Left renal pelvis (tissue), 4 donors: ENCODE results near the gene ADNP2. TPM values are rescaled to one million over a fixed set of nuclear protein-coding genes. Genes with fewer than 3 reads are reported as not detected.
"Not testable (repeated sequence)": the region's sequence is repeated elsewhere in the genome, so short reads cannot be mapped to it uniquely, and the experiment has no call there.

ENCODE experiments used
- DNase-seq, 4 donors: peaks; one replicate each; pipeline ENCODE4 v3.0.0-alpha.2; 2013; ENCODE audit warnings: low read depth in 4 of 4, low spot score in 3 of 4
- polyA plus RNA-seq, 4 donors: library from polyadenylated mRNA; unstranded; fragments of 120-200 nt; gene quantifications; one replicate each; pipeline ENCODE4 v1.2.1, GENCODE V29; 2013; ENCODE audit not compliant: insufficient read length in 4 of 4

ADNP2 gene
- polyA plus RNA-seq, 4 donors: 18.5 to 27.8 (median 23.9) TPM

DNA sequence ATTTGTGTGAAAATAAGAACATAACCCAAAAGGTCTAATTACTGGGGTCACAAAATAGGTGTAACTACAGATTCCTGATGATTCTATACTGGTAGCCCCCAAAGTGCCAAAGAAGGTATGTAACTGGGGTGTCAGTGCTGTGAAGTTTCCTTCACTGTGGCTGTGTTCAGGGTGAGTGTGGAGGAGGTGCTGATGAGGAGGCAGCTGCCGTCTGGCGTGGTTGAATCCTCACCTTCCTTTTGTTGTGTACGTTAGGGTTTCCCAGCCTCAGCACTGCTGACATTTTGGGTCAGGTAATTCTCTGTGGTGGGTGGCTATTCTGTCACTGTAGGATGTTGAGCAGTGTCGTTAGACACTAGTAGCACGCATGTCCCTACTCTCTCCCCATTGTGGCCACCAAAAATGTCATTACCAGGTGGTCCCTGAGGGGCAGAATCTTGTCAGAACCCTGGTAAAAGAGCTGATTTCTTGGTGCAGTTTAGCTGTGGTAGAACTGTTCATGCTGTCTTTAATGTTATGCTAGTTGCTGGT, 31.5 kb downstream of the ADNP2 start:
- no peak for DNase-seq

DNA sequence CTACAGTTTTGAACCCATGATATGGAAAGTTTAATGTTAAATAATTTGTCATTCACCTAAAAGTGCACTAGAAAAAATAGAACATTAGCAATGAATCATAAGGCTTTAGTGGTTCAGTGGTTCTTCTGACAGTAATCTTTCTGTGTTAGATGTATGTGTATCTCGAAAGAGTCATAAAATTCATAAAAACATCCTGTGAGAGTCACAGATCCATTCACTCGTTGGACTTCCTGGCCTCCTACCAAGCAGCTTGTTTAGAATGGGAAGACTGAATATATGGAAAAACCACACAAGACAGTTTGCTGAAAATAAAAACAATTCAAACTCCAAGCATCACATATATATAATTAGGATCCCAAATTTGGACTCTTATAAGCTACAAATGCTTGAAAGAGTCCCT, 34.8 kb downstream of the ADNP2 start:
- no peak for DNase-seq

DNA sequence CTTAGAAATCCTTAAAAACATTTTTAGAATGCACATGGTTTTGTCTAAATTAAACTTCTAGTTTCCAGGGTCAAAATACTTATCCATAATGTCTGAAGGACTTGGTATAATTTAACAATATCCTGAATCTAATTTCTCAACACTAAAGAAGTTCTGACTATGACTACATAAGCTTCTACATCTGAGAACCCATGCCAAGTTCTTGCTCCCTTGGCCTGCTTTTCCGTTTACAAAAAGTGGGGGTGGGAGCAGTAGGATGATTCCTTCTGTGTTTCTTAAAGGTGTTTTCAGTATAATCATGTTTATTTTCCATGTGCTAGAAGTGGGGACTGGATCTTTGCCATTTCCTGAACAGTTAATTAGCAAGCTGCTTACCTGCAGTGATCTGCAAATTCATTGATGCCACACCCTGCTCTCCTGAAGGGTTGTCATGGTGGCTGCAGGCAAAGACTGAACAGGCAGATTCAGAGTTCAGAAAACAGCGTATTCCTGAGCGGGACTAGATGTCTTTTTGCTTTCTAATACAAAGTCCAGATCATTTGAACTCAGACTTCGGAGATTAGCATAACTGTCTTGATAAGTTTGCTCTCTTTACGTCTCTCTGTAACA, 36.2 kb downstream of the ADNP2 start:
- DNase-seq: no peak

DNA sequence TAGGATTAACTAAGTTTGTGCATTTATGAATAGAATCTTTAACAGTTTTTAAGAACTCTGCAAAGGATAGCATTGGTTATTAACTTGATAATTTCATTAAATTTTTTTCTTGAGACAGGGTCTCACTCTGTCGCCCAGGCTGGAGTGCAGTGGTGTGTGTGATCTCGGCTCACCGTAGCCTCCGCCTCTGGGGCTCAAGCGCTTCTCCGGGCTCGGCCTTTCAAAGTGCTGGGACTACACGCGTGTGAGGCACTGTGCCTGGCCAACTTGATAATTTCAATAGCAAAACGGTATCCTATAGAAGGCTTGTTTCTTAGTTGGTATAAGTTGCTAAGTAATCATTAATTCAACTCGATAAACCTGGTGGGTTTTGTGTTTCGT, 38.0 kb downstream of the ADNP2 start:
- no peak for DNase-seq

DNA sequence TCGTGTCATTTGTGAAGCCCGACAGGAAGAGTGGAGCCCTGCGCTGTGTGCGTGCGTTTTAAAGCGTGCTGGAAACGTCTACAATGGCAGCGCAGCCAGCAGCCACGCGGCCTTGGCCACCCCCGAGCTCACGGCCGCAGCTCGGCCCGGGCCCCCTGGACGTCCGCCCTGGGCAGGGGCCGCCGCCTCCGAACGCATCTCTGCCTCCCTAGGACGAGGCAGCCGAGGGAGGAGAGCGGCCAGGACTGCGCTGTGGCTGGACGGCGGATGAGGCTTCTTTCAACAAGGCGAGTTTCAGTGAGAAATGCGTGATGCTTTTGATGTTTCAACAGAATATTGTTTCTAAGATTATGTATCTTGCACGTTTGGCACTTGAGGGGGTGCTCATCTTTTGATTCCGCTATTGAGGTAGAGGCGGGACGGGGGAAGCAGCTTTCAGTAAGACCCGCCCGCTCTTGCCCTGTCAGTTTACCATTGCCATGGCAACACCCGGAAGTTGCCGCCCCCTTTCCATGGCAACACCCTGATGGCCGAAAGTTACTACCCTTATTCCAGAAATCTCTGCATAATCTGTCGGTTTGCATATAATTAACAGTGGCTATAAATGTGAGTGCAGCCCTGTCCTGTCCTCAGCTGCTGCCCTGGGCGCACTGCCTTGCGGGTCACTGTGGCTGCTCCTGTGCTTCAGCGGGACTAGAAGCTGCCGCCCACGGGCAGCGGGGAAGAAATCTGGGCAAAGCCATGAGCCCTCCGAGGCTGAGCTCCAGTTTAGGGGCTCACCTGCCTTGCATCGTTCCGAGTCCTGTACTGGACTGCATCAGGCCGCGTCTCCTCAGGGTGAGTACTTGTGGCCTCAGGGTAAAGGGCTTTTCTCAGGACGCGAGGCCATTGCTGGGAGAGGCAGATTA, 38.6 kb downstream of the ADNP2 start:
- peak; percentile 63 to 82 (median 74) for DNase-seq

DNA sequence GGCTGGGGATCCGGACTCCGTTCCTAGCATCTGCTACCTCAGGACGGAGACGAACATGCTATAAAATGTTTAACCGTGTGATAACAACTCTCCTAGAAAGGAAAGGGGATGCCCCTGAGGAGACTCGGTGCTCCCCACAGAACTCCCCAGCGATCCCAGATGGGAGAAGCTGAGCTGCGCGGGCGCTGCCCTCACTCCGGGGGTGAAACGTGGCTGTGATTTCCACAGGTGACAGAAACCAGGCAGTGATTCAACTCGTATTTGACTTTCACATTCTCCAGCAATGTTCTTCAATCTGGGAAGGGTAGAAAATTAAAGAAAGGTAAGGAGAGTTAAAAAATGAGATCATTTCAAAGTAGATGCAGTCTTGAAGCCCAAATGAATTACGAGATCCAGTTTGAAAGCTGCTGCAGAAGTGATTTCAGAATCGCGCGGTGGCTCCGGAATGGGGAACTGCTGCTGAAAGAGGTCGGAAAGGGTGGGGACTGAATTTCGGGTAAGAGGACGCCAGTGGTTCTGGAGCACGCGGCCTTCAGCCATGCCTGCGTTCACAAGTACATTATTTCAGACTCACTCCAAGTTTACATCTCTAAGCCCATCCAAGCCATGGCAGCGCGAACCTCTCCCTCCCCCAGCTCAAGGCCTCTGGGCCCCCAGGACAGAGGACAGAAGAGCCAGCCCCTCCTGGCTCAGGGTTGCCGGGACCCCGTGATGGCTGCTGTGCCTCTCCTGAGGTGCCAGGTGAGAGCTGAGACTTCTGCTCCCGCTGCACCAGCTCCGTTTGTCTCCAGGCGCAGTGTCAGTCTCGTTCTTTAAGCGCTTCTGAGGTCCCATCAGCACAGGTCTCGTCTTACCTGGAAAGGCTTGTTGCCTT, 39.5 kb downstream of the ADNP2 start:
- DNase-seq: no peak

DNA sequence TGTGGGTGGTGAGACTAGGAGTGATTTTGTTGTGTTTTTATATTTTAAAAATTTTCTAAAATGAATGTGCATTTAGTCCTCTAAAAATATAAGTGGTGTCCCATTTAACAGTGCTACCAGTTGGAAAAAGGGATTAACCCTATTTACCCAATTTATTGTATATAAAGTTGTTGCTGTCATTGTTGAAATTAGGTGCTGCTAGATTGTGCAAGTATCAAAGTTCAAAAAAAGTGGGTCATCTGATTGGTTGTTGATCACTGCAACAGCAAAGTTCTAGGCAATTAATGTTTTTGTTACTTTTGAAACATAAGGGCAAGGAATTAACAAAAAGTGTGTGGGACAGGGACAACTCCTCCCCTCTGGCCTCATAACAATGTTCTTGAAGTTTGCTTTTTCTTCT, 40.6 kb downstream of the ADNP2 start:
- no peak for DNase-seq

DNA sequence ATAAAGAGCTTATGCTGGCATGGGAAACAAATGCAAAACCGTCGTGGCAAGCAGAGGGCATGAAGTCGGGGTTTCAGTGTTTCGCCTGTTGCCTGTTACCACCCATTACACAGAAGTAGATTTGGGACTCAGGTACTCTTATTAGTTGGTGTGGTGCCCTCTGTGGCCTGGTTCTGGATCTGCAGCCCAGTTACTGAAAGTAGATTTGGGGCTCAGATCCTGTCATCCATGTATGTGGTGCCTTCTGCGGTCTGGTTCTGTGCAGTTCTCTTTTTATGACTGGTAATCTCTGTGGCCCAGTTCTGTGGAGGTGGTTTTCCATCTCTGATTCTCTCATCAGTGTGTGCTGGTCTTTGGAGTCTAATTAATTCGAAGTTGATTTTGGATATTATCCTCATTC, 45.2 kb downstream of the ADNP2 start:
- DNase-seq: no peak

DNA sequence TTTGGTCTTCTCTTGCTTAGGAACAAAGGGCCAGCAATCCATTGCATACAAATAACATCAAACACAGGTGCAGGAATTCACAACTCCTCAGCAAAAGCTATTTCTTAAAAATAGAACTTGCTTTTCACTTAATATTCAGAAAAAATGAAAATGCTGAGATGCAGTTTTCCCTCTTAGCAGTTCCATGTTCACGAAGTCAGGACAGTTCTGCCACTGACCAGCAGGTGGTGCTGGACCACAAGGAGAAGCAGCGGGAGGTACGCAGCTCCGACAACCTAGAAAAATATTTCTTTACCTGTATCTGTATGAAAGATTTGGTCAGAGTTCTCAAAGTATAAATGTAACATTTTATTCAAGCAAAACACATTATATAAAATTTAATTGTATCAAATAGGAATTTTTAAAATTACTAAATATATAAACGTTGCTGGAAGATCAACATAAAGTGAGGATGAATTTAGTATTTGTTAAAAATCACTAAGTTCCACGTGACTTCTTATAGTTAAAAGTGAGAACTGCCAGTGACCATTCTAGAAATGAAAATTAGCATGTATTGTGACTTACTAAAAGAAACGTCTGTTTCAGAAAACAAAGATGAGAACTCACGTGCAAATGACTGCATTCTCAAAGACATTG, 48.8 kb downstream of the ADNP2 start:
- DNase-seq: peak in 1 of 4 donors; percentile 43

DNA sequence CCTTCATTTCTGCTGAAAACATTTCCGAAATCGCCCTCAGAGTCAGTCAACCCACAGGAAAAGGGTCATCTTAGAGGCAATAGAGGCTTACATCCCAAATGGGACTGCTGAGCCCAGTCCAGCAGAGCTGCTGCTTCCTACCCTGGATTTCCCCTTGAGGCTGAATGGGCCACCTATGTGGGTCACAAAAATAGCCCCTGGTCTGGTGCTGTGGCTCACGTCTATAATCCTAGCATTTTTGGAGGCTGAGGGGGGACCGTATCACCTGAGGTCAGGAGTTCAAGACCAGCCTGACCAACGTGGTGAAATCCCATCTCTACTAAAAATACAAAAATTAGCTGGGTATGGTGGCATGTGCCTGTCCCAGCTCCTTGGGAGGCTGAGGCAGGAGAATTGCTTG, 49.3 kb downstream of the ADNP2 start:
- no peak for DNase-seq

DNA sequence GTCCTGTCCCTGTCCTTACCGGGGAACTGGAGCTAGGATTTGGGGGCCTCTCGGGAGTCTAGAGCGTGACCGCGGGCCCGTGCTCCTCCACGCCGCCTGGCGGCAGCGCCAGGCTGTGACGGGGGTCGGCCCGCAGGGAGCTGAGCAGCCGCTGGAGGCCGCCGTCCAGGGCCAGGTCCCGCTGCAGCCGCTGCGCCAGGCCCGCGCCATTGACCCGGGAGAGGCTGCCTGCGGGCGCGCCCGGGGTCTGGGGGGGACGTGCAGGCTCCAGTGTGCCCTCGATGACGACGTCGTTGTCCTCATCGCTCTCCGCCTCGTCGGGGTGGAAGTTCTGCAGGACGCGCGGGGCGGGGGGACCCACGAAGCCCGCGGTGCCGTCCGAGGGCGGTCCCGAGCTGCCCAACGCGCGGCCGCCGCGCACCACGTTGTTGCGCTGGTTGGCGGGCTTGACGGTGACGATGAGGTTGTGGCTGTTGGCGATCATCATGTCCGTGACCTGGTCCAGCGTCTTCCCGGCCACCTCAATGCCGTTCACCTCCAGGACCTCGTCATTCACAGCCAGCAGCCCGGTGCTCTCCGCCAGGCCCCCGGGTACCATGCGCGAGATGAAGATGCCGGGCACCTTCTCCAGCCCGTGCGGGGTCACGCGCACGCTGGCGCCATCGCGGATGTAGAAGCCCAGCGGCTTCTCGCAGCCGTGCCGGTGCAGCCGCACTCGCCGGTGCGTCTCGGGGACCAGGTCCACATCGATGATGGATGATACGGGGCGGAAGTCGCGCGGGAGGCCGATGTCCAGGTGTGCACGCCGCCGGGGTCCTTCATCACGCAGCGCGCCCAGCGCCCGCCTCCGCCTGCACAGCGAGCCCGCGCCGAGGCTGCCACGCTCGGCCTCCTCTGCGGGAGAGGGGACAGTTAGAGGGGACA, 50.9 kb downstream of the ADNP2 start:
- DNase-seq: no peak

DNA sequence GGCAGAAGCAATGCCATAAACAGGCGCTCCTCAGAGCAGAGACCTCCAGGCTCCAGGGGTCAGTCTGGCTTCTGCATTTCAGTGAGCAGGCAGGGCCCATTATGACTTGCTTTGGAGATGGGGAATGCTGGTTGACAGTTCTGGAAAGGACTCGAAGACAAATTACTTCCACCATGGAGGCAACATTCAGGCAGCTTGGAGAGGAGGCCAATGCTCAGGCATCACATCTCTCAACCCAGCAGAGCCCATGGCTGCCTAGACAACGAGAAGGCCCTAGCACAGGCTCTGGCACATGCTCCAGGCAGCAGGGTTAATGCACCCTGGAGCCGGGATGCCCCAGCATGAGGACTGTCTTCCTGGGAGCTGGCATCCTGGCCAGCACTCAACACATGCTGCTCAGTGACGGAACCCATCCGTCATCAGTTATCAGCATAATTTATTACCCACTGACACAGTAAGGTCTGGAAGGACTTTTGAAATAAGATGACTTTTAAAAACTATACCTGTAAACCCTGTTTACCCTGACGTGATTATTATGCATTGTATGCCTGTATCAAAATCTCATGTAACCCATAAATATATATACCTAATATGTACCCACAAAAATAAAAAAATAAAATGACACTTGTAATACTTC, 52.8 kb downstream of the ADNP2 start:
- no peak for DNase-seq

DNA sequence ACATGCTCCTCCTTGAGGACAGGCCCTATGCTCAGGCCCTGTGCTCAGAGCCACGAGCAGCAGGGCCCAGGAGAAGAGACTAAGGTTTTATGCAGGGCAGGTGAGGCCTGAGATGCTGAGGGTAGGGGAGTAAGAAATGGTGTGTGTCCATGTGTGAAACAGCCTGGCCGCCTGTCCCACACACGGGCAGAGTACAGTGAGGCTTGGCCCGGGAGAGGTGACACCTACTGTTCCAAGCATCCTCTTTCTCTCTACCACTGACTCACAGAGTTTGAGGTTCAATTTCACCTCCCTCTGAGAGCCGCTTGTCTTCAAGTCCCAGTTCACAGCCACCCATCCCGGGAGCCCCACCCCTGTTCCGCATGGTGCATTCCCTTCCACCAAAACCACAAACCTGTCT, 54.1 kb downstream of the ADNP2 start:
- DNase-seq: no peak

DNA sequence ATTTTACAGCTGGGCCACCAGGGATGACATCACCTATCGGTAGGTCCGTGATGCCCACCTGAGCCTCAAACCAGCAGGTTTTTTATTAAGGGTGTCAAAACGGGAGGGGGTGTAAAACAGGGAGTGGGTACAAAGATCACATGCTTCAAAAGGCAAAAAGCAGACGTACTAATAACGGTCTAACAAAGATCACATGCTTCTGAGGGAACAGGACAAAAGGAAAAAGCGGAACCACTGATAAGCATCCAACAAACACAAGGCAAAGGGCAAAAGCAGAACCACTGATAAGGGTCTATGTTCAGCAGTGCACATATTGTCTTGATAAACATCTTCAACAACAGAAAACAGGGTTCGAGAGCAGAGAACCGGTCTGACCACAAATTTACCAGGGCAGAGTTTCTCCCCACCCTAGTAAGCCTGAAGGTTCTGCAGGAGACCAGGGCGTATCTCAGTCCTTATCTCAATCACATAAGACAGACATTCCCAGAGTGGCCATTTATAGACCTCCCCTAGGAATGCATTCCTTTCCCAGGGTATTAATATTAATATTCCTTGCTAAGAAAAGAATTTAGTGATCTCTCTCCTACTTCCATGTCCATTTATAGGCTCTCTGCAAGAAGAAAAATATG, 55.8 kb downstream of the ADNP2 start:
- not testable (repeated sequence) for DNase-seq

DNA sequence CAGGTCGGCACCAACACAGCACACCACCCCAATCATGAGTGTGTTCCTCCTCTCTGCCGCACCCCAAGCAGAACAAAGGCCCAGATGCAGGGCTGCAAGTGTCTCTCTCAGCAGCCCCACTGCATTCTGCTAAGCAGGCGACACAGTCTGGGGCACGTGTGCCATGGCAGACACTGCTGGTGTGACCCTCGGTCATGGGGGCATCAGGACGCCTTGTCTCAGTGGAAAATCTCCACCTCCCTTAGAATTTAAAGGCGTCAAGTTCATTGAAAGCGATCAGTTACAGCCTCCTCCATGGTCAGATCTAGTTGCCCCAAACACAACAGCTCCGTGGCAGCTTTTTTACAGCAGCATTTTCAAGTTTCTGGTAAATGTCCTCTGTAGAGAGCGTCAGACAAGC, 57.2 kb downstream of the ADNP2 start:
- no peak for DNase-seq

DNA sequence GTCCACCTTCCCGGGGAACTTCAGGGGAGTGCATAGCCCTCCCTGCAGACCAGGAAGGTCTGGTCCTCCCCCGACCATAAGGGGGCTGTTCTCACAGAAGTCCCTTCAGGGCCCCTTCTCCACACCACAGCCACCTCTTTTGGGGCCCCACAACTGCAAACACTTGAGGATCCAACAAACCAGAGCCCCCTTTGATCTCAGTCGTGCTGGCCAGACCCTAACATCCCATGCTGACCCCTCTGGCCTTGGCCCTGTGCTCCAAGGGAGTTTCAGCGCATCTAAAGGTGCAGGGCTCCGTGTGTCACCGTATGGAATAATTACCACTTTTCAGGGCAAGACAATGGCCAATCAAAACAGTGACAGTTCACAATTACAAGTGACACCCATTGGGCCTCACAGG, 57.7 kb downstream of the ADNP2 start:
- DNase-seq: no peak

DNA sequence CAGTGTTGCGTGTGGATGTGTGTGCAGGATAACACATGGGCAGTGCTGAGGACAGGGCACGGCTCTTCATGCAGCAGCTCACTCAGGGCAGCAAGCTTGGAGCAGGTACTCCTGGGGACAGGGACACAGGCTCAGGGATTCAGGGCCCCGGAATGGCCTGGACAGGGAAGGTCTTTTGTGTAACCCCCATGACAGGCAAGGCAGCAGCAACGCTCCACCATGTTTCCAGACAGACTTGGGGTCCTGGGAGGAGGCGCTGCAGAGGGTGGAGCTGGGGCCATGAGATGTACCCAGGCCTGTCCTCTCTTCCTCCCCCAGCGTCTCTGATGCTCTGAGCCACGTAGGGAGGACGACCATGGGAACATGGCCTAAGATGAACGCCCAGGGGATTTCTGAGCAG, 58.3 kb downstream of the ADNP2 start:
- DNase-seq: no peak

DNA sequence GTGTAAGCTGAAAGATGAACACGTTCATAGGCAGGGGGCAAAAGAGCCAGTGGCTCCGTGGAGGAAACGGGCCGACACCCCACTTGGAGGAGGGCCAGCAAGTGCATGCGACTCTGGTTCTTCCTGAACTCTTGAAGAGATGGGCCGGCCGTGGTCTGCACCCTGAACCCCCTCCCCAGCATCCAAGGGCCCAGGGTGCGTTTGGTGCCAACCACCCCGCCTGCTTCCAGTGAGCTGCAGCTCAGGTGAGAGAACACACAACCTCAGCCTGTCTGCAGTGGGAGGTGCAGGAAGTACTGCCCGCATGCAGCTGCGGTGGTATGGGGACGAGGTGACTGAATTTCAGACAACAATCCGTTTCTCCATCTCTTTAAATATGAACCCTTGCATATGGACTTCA, 58.9 kb downstream of the ADNP2 start:
- no peak for DNase-seq

DNA sequence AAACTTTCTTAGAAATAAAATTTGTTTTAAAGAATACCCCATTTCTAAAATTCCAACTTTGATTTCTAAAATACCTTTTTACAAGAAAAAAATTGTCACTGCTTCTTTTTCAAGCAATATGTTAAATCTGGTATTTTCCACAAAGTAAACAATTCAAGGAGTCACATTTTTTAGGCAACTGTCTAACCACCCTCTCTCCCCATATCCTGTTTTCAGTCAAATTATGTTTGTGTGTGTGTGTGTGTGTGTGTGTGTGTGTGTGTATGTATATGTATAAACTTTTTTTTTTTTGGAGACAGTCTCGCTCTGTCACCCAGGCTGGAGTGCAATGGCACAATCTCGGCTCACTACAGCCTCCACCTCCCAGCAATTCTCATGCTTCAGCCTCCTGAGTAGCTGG, 59.3 kb downstream of the ADNP2 start:
- no peak for DNase-seq
